ENCODE data around the gene SECTM1. TPM values are rescaled to one million over a fixed set of nuclear protein-coding genes. Genes with fewer than 3 reads are reported as not detected.

SECTM1 gene
- total RNA-seq, 2 donors from 2014 or later = 3.1 to 7.7 TPM

- H3K36me3 ChIP-seq = no peaks in the 10 kb centered on the region
- peaks cover 0 to 2% of the 10 kb centered on the region in 2 donors for H3K4me1 ChIP-seq
- no peak overlapping the region for H3K4me3 ChIP-seq
- no peaks in the 10 kb centered on the region for H3K27me3 ChIP-seq
- no peak overlapping the region for H3K27ac ChIP-seq
- H3K9me3 ChIP-seq = no peaks in the 10 kb centered on the region
- no peak for DNase-seq (ENCODE audit: low spot score)
- no peak for TF ChIP-seq CTCF (IDR thresholded peaks at IDR 0.05)
Measured at GRCh38 chr17:82305727-82306300, 27.8 kb downstream of the SECTM1 start.

- no peak for TF ChIP-seq CTCF (IDR thresholded peaks at IDR 0.05)
- no peaks in the 10 kb centered on the region for H3K36me3 ChIP-seq
- no peaks in the 10 kb centered on the region for H3K27me3 ChIP-seq
- H3K27ac ChIP-seq = no peak overlapping the region
- peaks cover 0 to 6% of the 10 kb centered on the region in 2 donors for H3K4me1 ChIP-seq
- H3K4me3 ChIP-seq = no peak overlapping the region
- no peaks in the 10 kb centered on the region for H3K9me3 ChIP-seq
- DNase-seq (ENCODE audit: low spot score) = no peak
Measured at GRCh38 chr17:82304826-82305726, 28.5 kb downstream of the SECTM1 start.

- Histone ChIP-seq H3K4me3 (no peak overlapping the region), H3K27me3 (no peaks in the 10 kb centered on the region), H3K9me3 (no peaks in the 10 kb centered on the region), H3K36me3 (no peaks in the 10 kb centered on the region), H3K27ac (no peak overlapping the region), H3K4me1 (peaks cover 0 to 6% of the 10 kb centered on the region in 2 donors)
- DNase-seq (ENCODE audit: low spot score) = no peak
- TF ChIP-seq CTCF (IDR thresholded peaks at IDR 0.05) = no peak
Measured at GRCh38 chr17:82303944-82304808, 29.4 kb downstream of the SECTM1 start.

- no peak for DNase-seq (ENCODE audit: low spot score)
- TF ChIP-seq CTCF (IDR thresholded peaks at IDR 0.05) = no peak
- Histone ChIP-seq H3K27ac (no peak overlapping the region), H3K36me3 (no peaks in the 10 kb centered on the region), H3K4me1 (peaks cover 0 to 14% of the 10 kb centered on the region in 2 donors), H3K9me3 (no peaks in the 10 kb centered on the region), H3K4me3 (no peak overlapping the region), H3K27me3 (no peaks in the 10 kb centered on the region)
Measured at GRCh38 chr17:82302991-82303943, 30.3 kb downstream of the SECTM1 start.

- peaks cover 0 to 21% of the 10 kb centered on the region in 2 donors for H3K4me1 ChIP-seq
- no peak overlapping the region for H3K27ac ChIP-seq
Measured at GRCh38 chr17:82302568-82302963, 31.0 kb downstream of the SECTM1 start.

More at GRCh38 chr17:82302568-82302963, 31.0 kb downstream of the SECTM1 start:
- H3K4me3 ChIP-seq = no peak overlapping the region
- no peak for TF ChIP-seq CTCF (IDR thresholded peaks at IDR 0.05)
- no peak for DNase-seq (ENCODE audit: low spot score)
- H3K27me3 ChIP-seq = no peaks in the 10 kb centered on the region
- H3K9me3 ChIP-seq = no peaks in the 10 kb centered on the region
- no peaks in the 10 kb centered on the region for H3K36me3 ChIP-seq

All from right atrium auricular region (tissue), 2 donors.